ENCODE results near the gene A1CF. TPM values are rescaled to one million over a fixed set of nuclear protein-coding genes. Genes with fewer than 3 reads are reported as not detected.

The A1CF gene
- total and polyA plus RNA-seq, 11 donors, result 0.03 to 0.08 TPM; not detected in 9

DNA sequence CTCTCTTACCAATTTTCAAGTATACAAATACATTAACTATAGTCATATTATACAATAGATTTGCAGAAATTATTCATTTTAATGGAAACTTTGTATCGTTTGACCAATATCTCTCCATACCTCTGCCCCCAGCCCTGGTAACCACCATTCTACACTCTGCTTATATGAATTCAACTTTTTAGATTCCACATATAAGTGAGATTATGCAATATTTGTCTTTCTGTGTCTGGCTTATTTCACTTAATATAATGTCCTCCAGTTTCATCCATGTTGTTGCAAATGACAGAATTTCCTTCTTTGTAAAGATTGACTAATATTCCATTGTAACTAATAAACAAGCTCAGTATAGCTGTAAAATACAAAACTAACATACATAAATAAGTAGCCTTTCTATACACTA is 55.4 kb downstream of the A1CF start:
- no peak for ATAC-seq

DNA sequence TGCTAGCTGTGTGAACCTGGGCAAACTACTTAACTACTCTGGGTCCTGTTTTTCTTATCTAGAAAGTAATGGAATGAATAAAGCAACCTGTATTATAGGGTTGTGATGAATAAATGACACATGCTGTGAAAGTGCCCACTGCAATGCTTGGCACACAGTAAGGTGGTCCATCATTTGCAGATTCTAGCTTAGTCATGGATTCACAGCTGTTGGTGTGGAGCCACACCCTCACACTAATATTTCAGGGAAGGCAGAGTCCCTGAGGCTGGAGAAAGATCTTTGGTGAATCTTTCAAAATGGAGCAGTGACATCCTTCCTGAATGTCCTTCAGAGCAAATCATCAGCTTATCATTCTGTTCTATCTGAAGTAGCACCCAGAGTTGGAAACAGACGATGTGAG is 60.6 kb downstream of the A1CF start:
- no peaks in the 10 kb centered on the region for H3K36me3 ChIP-seq
- intact Hi-C loops (cut with DNase I), result no loop called here
- peaks cover 0 to 3% (median 0%) of the 10 kb centered on the region in 9 donors for H3K27me3 ChIP-seq
- no peak for TF ChIP-seq POLR2A (IDR thresholded peaks at IDR 0.05)
- TF ChIP-seq, protein P1, sequence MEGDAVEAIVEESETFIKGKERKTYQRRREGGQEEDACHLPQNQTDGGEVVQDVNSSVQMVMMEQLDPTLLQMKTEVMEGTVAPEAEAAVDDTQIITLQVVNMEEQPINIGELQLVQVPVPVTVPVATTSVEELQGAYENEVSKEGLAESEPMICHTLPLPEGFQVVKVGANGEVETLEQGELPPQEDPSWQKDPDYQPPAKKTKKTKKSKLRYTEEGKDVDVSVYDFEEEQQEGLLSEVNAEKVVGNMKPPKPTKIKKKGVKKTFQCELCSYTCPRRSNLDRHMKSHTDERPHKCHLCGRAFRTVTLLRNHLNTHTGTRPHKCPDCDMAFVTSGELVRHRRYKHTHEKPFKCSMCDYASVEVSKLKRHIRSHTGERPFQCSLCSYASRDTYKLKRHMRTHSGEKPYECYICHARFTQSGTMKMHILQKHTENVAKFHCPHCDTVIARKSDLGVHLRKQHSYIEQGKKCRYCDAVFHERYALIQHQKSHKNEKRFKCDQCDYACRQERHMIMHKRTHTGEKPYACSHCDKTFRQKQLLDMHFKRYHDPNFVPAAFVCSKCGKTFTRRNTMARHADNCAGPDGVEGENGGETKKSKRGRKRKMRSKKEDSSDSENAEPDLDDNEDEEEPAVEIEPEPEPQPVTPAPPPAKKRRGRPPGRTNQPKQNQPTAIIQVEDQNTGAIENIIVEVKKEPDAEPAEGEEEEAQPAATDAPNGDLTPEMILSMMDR (IDR thresholded peaks at IDR 0.05), result no peak
- no peak overlapping the region for H3K27ac ChIP-seq
- DNase-seq (no peak), ATAC-seq (no peak)
- no peaks in the 10 kb centered on the region for H3K4me1 ChIP-seq
- no peaks in the 10 kb centered on the region for H3K9me3 ChIP-seq
- no peak overlapping the region for H3K4me3 ChIP-seq
- 58 to 76% (median 71%) methylated on average over 1 of the region's 1 CpG for WGBS, 4 donors

More for the DNA sequence above, 55.4 kb downstream of the A1CF start:
- Histone ChIP-seq H3K4me3 (no peak overlapping the region), H3K9me3 (no peaks in the 10 kb centered on the region), H3K4me1 (no peaks in the 10 kb centered on the region), H3K27ac (no peak overlapping the region), H3K27me3 (no peaks in the 10 kb centered on the region), H3K36me3 (no peaks in the 10 kb centered on the region)
- intact Hi-C loops (cut with DNase I), result no loop called here
- no peak for DNase-seq
- 90 to 95% (median 93%) methylated on average over 1 of the region's 1 CpG for WGBS, 4 donors
- TF ChIP-seq POLR2A (IDR thresholded peaks at IDR 0.05), result no peak
- TF ChIP-seq, protein P1 (IDR thresholded peaks at IDR 0.05), result no peak

DNA sequence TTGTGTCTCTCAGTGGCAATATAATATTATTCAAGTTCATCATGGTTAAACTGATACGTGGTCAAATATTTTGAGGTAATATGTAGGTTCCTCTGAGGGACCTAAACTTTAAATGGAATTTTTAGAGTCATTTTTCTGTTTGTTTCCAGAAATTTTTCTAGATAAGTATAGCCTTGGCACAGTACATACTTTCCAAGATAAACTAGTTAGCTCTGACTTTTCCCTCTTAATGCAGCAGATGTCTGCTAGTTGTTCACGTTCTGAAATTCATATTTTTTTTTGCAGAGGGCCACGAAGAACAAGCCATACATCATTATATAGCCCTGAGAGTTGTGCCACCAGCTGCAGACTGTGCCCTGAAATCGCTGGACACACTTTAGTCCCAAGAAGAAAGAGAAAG is 61.6 kb downstream of the A1CF start:
- H3K27me3 ChIP-seq, result peaks cover 0 to 3% (median 0%) of the 10 kb centered on the region in 9 donors
- H3K36me3 ChIP-seq, result no peaks in the 10 kb centered on the region
- H3K4me1 ChIP-seq, result no peaks in the 10 kb centered on the region
- ATAC-seq, result no peak
- intact Hi-C loops (cut with DNase I), result no loop called here
- WGBS, 4 donors, result 46 to 49% (median 49%) methylated on average over 4 of the region's 4 CpGs
- H3K27ac ChIP-seq, result no peak overlapping the region
- H3K4me3 ChIP-seq, result no peak overlapping the region
- TF ChIP-seq, protein P1 (IDR thresholded peaks at IDR 0.05), result no peak
- TF ChIP-seq POLR2A (IDR thresholded peaks at IDR 0.05), result no peak
- DNase-seq, result no peak
- H3K9me3 ChIP-seq, result no peaks in the 10 kb centered on the region

DNA sequence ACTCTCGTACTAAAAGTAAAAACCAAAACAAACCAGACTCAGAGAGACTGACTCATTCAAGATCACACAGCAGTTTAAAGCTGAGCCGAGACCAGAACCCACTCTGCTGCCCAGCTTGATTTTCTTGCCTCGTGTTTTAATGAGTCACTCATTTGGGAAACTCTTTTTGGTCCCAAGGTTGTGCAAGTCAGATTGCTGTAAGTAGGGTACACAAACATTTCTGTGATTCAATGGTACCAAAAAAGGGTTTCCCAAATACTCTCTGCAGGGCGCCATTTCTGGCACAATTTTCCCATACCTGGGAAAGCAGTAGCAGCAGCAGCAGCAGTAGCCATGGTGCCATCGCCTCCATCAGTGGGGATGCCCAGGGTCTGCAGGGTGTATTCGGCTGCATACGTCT is 75.8 kb downstream of the A1CF start:
- 83 to 90% (median 87%) methylated on average over 7 of the region's 7 CpGs for WGBS, 4 donors
- Histone ChIP-seq H3K9me3 (no peaks in the 10 kb centered on the region), H3K4me1 (no peaks in the 10 kb centered on the region), H3K4me3 (no peak overlapping the region), H3K27ac (no peak overlapping the region), H3K27me3 (peaks cover 0 to 7% (median 0%) of the 10 kb centered on the region in 9 donors), H3K36me3 (no peaks in the 10 kb centered on the region)
- TF ChIP-seq POLR2A (IDR thresholded peaks at IDR 0.05), result no peak
- TF ChIP-seq, protein P1 (IDR thresholded peaks at IDR 0.05), result no peak
- no peak for ATAC-seq
- intact Hi-C loops (cut with DNase I), result no loop called here
- no peak for DNase-seq
